Measurements from ENCODE around the gene GIPR.
"Not testable (repeated sequence)": the region's sequence is repeated elsewhere in the genome, so short reads cannot be mapped to it uniquely, and the experiment has no call there.

Gene GIPR

GRCh38 chr19:45667620-45668341, at the start of gene GIPR:
Gene GIPR, plus strand, starts transcription at chr19:45668221. Its CDS starts 1,300 bp downstream, at chr19:45669521.
- peak; percentile 58 for DNase-seq (ENCODE audit: low read depth)

GRCh38 chr19:45621389-45621788, 46.6 kb upstream of the GIPR start:
- no peak for DNase-seq (ENCODE audit: low read depth)

GRCh38 chr19:45621976-45622503, 46.0 kb upstream of the GIPR start:
- DNase-seq (ENCODE audit: low read depth), result no peak

- no peak for DNase-seq (ENCODE audit: low read depth)
Observed at GRCh38 chr19:45623984-45624383, 44.0 kb upstream of the GIPR start.

- not testable (repeated sequence) for DNase-seq (ENCODE audit: low read depth)
Observed at GRCh38 chr19:45628219-45628618, 39.8 kb upstream of the GIPR start.

GRCh38 chr19:45629704-45630103, 38.3 kb upstream of the GIPR start:
- DNase-seq (ENCODE audit: low read depth), result no peak

GRCh38 chr19:45630463-45630862, 37.6 kb upstream of the GIPR start:
- DNase-seq (ENCODE audit: low read depth), result no peak

- no peak for DNase-seq (ENCODE audit: low read depth)
Observed at GRCh38 chr19:45632468-45633196, 35.4 kb upstream of the GIPR start.

GRCh38 chr19:45636275-45636674, 31.7 kb upstream of the GIPR start:
- DNase-seq (ENCODE audit: low read depth), result no peak

- DNase-seq (ENCODE audit: low read depth), result no peak
Observed at GRCh38 chr19:45636902-45637301, 31.1 kb upstream of the GIPR start.

- DNase-seq (ENCODE audit: low read depth), result no peak
Observed at GRCh38 chr19:45637890-45638667, 29.9 kb upstream of the GIPR start.

GRCh38 chr19:45638930-45639729, 28.9 kb upstream of the GIPR start, which contains the start of gene EML2:
Gene EML2, minus strand, starts transcription at chr19:45639397. Its CDS starts 21 bp downstream, at chr19:45639376.
- DNase-seq (ENCODE audit: low read depth), result peak; percentile 54

GRCh38 chr19:45640849-45641273, 27.2 kb upstream of the GIPR start:
- DNase-seq (ENCODE audit: low read depth), result no peak

- DNase-seq (ENCODE audit: low read depth), result peak; percentile 97
Observed at GRCh38 chr19:45641274-45642105, 26.5 kb upstream of the GIPR start.

- DNase-seq (ENCODE audit: low read depth), result peak; percentile 76
Observed at GRCh38 chr19:45643024-45643926, 24.7 kb upstream of the GIPR start.

- no peak for DNase-seq (ENCODE audit: low read depth)
Observed at GRCh38 chr19:45643927-45644771, 23.9 kb upstream of the GIPR start.

- no peak for DNase-seq (ENCODE audit: low read depth)
Observed at GRCh38 chr19:45645068-45645630, 22.9 kb upstream of the GIPR start.

Data from CMK (cell line).